Lower lobe of right lung (tissue), 2 donors: ENCODE data around the gene BARHL1. TPM values are rescaled to one million over a fixed set of nuclear protein-coding genes. Genes with fewer than 3 reads are reported as not detected.

ENCODE experiments used
- ATAC-seq, 2 donors: fragments of 200-7000 bp; cut with Tn5 transposase; one replicate each; pipeline ENCODE4 v1.9.1; 2020 to 2022; ENCODE audit warnings: mild to moderate bottlenecking in 2 of 2, moderate library complexity in 2 of 2
- DNase-seq: peaks from one replicate; pipeline ENCODE4 v3.0.0-alpha.2; 2020
- H3K27ac ChIP-seq: fragments of 200-600 bp; one replicate; pipeline ENCODE4 v1.8.0; 2022
- H3K27me3 ChIP-seq: fragments of 200-600 bp; one replicate; pipeline ENCODE4 v1.8.0; 2022; ENCODE audit warnings: low read depth
- H3K36me3 ChIP-seq: fragments of 200-600 bp; one replicate; pipeline ENCODE4 v1.8.0; 2022; ENCODE audit warnings: mild to moderate bottlenecking
- H3K4me1 ChIP-seq: fragments of 200-600 bp; one replicate; pipeline ENCODE4 v1.8.0; 2022
- H3K4me3 ChIP-seq: fragments of 200-600 bp; one replicate; pipeline ENCODE4 v1.8.0; 2022; ENCODE audit warnings: mild to moderate bottlenecking
- H3K9me3 ChIP-seq: fragments of 200-600 bp; one replicate; pipeline ENCODE4 v1.8.0; 2022
- intact Hi-C: fragments of 100-400 bp; cut with DNase I; formaldehyde crosslinking; loops from one replicate; pipeline ENCODE4 v1.11.0; 2022
- total RNA-seq: library from RNA; stranded (reverse); fragmentation: NEBNext Ultra II Directional; extraction: Animal tissue kit (Norgen Biotek cat#: 25700); gene quantifications from one replicate; pipeline ENCODE4 v1.2.1, GENCODE V29; 2021
- TF ChIP-seq, protein P1 (sequence below): fragments of 200-600 bp; IDR thresholded peaks from one replicate; pipeline ENCODE4 v1.8.0; 2022; ENCODE audit warnings: antibody characterized with exemption, mild to moderate bottlenecking
- donor health status: DM: no; HTN: yes; CAD: no; lungs with severe emphysema.

Gene BARHL1
- total RNA-seq, 1 donor from 2014 or later, result not detected

DNA sequence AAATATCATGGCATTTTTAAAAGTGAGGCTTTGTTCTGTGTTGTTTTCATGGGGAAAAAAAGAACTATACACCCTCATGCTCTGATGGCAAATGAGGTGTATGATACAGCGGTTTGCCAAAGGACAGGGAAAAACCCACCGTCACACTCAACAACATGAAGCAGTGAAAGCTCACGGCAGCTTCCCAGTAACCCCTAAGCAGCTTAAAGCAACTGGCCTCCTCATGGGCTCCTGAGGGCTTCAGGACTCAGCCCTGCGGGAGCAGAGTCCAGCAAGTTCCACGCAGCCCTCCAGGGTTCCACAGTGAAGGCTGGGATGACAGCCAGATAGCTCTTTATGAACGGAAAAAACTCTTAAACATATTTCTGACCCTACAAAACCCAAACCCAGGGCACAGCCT, 12.9 kb downstream of the BARHL1 start:
- no peaks in the 10 kb centered on the region for H3K4me1 ChIP-seq
- peaks cover 32% of the 10 kb centered on the region for H3K36me3 ChIP-seq
- ATAC-seq, result no peak
- intact Hi-C loops, result no loop called here
- no peak for DNase-seq
- H3K27ac ChIP-seq, result no peak overlapping the region
- H3K4me3 ChIP-seq, result no peak overlapping the region
- peaks cover 28% of the 10 kb centered on the region for H3K27me3 ChIP-seq
- TF ChIP-seq, protein P1, sequence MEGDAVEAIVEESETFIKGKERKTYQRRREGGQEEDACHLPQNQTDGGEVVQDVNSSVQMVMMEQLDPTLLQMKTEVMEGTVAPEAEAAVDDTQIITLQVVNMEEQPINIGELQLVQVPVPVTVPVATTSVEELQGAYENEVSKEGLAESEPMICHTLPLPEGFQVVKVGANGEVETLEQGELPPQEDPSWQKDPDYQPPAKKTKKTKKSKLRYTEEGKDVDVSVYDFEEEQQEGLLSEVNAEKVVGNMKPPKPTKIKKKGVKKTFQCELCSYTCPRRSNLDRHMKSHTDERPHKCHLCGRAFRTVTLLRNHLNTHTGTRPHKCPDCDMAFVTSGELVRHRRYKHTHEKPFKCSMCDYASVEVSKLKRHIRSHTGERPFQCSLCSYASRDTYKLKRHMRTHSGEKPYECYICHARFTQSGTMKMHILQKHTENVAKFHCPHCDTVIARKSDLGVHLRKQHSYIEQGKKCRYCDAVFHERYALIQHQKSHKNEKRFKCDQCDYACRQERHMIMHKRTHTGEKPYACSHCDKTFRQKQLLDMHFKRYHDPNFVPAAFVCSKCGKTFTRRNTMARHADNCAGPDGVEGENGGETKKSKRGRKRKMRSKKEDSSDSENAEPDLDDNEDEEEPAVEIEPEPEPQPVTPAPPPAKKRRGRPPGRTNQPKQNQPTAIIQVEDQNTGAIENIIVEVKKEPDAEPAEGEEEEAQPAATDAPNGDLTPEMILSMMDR, result no peak
- H3K9me3 ChIP-seq, result no peaks in the 10 kb centered on the region

DNA sequence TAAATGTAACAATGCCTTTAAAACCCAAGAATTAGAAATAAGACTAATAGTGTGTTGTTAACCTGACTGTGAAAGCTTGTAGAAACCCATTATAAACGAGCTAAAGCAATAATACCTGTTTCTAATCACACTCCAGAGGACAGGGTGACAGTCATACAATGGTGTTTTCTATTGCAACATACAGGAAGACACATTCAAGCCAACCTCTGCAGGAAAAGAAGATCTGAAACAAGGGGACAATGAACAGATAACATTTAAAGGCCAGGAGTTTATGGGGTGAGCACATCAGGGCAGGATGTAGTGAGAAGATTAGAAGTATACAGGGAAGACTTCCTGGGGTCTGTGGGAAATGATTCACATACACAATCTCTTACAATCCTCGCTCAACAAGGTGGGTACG, 13.8 kb downstream of the BARHL1 start:
- intact Hi-C loops, result no loop called here
- H3K36me3 ChIP-seq, result peaks cover 41% of the 10 kb centered on the region
- H3K9me3 ChIP-seq, result no peaks in the 10 kb centered on the region
- H3K27me3 ChIP-seq, result peaks cover 19% of the 10 kb centered on the region
- no peaks in the 10 kb centered on the region for H3K4me1 ChIP-seq
- TF ChIP-seq, protein P1, result no peak
- H3K27ac ChIP-seq, result no peak overlapping the region
- no peak overlapping the region for H3K4me3 ChIP-seq
- DNase-seq, result no peak
- ATAC-seq, result no peak

DNA sequence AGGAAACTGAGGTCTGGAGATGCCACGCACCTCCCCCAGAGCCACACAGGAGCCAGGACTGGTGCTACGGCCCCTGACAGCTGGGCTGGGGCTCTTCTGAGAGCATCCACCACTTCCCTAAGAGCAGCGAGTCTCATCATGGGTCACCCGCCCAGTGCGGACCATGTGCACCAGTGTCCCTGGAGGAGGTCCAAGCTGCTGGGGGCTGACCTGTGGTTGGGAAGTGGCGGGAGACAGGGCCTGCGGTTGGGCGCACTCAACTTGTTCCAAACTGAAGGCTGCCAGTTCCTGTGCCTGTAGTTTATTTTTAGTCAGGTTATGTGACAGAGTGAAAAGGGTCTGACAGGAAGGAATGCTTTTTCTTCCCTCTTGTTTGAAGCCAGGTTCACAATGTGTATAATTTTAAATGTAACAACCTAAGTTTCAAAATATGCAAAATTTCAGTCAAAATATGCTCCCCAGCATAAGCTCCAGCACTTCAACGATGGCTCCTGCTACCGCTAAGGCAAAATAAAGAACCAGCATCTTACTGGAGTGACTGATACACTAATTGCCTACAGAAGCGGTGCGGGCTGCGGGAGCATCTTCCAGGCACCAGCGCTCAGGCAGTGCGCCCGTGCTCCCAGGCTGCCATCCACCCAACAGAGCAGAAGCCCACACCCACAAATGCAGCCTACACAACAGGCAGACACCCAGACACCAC, 14.8 kb downstream of the BARHL1 start:
- Histone ChIP-seq H3K4me1 (no peaks in the 10 kb centered on the region), H3K4me3 (no peak overlapping the region), H3K36me3 (peaks cover 45% of the 10 kb centered on the region), H3K27ac (no peak overlapping the region), H3K27me3 (peaks cover 9% of the 10 kb centered on the region), H3K9me3 (no peaks in the 10 kb centered on the region)
- intact Hi-C loops, result no loop called here
- TF ChIP-seq, protein P1, result no peak
- ATAC-seq (peak; percentile 23 to 50), DNase-seq (no peak)

DNA sequence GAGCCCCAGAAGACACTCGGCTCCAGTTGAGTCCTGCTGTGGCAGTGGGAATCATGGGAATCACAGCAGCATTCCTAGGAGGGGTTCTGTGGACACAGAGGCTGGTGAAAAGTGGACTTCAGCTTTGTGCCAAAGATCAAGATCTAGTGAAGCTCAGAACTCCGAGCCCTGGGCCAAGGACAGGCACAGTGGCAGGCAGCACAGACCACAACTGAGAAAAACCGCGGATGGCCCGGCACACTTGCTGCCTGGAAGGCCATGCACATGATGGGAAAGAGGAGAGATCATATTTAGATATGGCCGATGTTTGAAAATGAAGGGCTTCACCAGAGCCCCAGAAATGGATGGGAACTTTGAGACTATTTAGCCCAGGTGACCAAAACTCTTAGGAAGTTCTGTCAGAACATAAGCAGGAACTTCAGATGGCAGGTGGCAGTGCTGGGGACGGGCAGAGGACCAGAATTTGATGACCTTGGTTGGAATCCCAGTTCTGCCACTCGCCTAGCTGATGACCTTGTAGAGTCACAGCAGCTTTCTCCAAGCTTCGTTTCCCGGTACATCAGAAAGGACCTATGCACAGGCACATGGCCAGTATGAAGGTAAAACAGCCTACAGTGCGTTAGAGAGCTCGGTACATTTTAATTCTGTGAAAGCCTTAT, 18.0 kb downstream of the BARHL1 start:
- no peaks in the 10 kb centered on the region for H3K27me3 ChIP-seq
- H3K36me3 ChIP-seq, result peaks cover 49% of the 10 kb centered on the region
- no peak for ATAC-seq
- no peaks in the 10 kb centered on the region for H3K9me3 ChIP-seq
- no peak overlapping the region for H3K4me3 ChIP-seq
- H3K27ac ChIP-seq, result no peak overlapping the region
- H3K4me1 ChIP-seq, result no peaks in the 10 kb centered on the region
- no peak for DNase-seq
- TF ChIP-seq, protein P1, result no peak
- intact Hi-C loops, result no loop called here

DNA sequence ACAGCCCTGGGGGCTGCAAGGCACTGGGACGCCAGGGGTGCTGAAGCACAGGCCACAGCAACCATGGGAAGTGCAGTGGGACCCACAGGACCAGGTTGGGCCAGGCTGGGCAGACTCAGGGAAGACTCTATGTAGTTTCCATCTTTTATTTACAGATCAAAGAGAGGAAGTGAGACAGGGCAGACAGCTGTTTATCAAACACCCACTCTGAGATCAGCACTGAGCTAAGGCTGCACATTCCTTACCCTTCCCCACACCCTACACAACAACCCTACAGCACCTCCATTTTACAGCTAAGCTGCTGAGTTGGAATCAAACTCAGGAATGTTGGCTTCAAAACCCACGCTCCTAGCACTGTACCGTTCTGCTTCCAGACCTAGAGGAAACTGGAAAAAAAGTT, 19.8 kb downstream of the BARHL1 start:
- Histone ChIP-seq H3K27ac (no peak overlapping the region), H3K27me3 (no peaks in the 10 kb centered on the region), H3K4me3 (no peak overlapping the region), H3K36me3 (peaks cover 57% of the 10 kb centered on the region), H3K4me1 (no peaks in the 10 kb centered on the region), H3K9me3 (no peaks in the 10 kb centered on the region)
- no peak for ATAC-seq
- intact Hi-C loops, result no loop called here
- TF ChIP-seq, protein P1, result no peak
- no peak for DNase-seq
